Activated gamma-delta T cell treated with anti-CD3 and anti-CD28 coated beads, Interleukin-2, amount 50 U/mL, for 16 hours (primary cell): Measurements from ENCODE around the gene ESYT3.
"Not testable (repeated sequence)": the region's sequence is repeated elsewhere in the genome, so short reads cannot be mapped to it uniquely, and the experiment has no call there.

Experiments
- DNase-seq: peaks from one replicate; pipeline ENCODE4 v3.0.0-alpha.2; 2020; ENCODE audit warnings: low read depth

The ESYT3 gene

DNA sequence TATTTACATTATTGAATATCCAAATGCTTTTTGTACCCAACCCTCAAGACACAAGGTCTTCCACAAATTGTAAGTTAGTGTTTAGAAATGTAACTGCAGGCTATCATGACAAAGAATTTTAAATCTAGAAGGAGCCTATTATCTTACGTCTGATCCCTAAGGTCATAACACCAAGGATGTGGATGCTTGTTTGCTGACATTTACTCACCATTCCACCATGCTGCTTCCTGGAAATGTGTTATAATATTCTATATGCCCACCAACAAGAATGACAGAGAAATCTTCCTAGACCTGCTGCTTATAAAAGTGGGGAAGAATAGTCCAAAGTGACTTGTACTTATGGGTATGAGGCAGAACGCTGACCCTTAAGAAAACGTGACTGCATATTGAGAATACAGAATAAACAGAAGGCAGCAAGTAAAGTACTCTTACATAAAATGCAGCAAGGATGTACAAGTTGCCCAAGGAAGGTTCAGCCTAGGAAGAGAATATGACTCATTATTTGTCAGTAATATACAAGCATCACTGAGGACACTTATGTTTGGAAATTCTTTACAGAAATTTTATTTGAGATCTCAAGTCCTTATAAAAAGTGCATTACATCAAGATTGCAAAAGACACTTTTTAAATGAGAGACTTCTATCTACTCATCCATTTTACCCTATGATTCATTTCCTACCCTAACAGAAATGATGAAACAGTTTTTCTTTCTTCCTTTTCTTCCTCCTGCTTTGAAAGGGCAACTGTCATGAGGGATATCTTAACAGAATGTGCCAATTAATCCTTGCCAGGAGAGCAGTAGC, 59.6 kb downstream of the ESYT3 start:
- DNase-seq, result no peak

GRCh38 chr3:138494607-138494929, 60.2 kb downstream of the ESYT3 start:
- no peak for DNase-seq

DNA sequence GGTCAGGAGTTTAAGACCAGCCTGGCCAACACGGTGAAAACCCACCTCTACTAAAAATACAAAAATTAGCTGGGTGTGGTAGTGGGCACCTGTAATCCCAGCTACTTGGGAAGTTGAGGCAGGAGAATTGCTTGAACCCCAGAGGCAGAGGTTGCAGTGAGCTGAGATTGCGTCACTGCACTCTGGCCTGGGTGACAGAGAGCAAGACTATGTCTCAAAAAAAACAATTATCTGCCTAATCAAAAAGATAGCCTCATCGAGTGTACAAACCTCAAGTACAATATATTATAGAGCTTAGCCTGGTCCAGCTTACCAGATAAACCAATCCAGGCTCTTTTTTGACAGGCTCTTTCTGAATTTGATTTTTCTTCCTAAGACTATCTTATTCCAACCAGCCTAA, 61.2 kb downstream of the ESYT3 start:
- not testable (repeated sequence) for DNase-seq

DNA sequence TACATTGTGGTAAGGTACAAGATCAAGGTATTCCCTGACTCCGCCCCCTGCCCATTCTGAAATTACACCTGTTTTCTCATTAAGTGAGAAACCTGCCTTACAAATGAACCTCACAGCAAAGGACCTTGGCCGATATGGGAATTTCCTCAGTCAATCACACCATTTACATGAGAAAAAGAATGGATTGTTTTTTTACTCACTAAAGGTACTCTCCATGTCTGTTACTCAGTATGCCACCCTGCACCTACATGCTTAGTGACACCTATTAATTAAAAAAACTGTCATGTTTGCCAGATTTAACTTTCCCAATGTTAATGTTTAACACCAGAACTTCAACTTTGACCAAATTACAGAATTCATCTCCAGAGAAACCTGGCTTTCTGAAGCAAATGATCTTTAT, 62.0 kb downstream of the ESYT3 start:
- no peak for DNase-seq

- no peak for DNase-seq
Measured at GRCh38 chr3:138497021-138497420, 62.6 kb downstream of the ESYT3 start.

GRCh38 chr3:138497851-138498250, 63.4 kb downstream of the ESYT3 start:
- no peak for DNase-seq

DNA sequence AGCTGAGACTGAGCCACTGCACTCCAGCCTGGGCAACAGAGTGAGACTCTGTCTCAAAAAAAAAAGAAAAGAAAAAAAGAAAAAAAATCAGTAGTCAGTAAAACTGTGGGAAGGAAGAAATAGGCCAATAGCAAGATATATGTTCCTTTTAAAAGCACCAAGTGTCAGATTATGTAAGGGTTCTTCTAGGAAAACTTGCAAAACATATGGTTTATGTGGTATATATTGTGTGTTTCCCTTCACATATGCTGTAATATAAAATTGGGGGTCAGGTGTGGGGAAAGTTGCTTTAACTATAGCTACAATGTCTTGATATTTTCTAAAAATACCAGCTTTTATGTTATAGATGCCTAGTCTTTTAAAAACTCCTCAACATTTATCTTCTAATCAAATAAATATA, 64.6 kb downstream of the ESYT3 start:
- DNase-seq, result no peak

DNA sequence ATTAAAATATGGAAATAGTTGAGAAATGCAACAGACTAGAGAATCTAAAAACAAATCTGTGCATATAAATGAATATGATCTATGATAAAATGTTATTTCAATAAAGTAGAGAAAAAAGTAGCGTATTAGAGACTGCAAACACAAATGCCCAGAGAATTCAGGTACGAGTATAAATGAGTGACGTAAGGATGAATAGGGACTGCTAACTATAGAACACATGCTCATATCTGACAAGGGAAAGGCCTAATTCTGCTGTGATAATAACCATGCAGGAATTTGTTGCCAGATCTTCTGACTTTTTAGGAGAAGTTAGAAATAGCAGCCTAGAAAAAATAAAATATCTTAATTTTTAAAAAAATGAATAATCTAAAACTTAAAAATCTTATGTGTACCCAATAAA, 73.1 kb downstream of the ESYT3 start:
- no peak for DNase-seq

GRCh38 chr3:138509586-138509985, 75.2 kb downstream of the ESYT3 start:
- DNase-seq, result no peak

DNA sequence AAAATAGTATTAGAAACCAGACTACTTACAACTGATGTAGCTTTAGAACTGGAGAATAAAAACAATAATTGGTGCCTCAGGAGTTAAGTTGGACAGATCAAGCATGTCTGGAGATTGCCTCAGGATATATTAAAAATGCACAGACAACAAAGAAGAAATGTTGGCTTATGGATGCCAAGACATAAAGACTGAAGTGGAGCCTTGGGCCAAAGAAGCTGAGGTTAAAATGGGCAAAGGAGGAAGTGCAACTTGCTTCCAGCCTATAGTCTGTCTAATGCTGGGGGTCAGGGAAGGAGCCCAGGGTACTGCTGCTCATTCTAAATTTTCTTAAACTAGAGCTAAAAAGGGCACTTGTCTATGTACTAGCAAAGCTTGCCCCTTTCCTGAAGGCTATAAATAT, 77.5 kb downstream of the ESYT3 start:
- no peak for DNase-seq

- DNase-seq, result no peak
Measured at GRCh38 chr3:138513090-138513843, 78.9 kb downstream of the ESYT3 start.

DNA sequence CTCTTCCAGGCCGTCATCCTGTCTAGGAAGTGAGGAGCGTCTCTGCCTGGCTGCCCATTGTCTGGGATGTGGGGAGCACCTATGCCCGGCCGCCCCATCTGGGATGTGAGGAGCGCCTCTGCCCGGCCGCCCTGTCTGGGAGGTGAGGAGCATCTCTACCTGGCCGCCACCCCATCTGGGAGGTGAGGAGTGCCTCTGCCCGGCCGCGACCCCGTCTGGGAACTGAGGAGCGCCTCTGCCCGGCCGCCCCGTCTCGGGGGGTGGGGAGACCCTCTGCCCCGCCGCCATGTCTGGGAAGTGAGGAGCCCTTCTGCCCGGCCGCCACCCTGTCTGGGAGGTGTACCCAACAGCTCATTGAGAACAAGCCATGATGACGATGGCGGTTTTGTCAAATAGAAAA, 87.0 kb downstream of the ESYT3 start:
- not testable (repeated sequence) for DNase-seq
